ENCODE data around the gene SEC14L2.

DNA sequence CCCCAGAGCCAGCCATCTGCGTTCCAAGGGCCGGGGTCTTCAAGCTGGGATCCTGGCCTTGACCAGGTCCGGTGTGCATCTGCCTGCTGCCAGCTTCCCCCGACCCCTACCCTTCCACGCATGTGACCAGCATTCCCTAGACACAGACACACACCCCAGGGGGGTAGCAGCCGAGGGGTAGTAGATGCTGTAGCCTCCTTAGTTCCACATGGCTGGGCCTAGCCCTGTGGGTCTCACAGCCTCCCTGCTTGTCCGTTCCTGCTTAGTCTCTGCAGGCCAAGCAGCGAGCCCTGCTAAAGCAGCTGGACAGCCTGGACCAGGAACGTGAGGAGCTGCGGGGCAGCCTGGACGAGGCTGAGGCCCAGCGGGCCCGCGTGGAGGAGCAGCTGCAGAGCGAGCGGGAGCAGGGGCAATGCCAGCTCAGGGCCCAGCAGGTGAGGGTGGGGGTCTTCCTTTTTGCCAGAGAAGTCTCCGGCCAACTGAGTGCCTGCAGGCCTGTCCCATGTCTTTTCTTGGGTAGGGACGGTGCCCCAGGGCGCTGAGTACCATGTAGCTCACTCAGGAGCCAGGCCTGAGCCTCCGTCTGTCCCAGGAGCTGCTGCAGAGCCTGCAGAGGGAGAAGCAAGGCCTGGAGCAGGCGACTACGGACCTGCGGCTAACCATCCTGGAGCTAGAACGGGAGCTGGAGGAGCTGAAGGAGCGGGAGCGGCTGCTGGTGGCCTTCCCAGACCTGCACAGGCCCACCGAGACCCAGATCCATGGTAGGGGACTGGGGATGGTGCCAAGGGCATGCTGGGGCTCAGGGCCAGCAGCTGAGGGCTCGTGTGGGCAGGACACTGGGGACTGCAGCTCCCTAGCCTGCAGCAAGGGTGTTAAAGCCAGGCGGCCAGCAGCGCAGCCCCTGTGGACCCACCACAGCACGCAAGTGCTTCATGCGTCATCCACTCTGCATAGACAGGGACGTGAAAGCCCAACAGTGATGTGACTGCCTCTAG is 23.2 kb upstream of the SEC14L2 start:
- TF ChIP-seq NR2F2 (IDR thresholded peaks at IDR 0.05), result no peak
- TF ChIP-seq CTCF (IDR thresholded peaks at IDR 0.05; ENCODE audit: low read depth, low read length, missing input control), result no peak
- no peak for TF ChIP-seq REST (IDR thresholded peaks at IDR 0.05)
